GM12874 (cell line): ENCODE results near the gene HIVEP3.

Source experiments
- CTCF ChIP-seq: IDR thresholded peaks from 2 replicates; pipeline ENCODE4 v1.5.1; 2011; ENCODE audit warnings: low read depth, mild to moderate bottlenecking, control low read depth, low read length, moderate library complexity; ENCODE audit not compliant: insufficient read depth

The HIVEP3 gene

GRCh38 chr1:41586230-41586629 lies 332.5 kb downstream of the HIVEP3 start:
- TF ChIP-seq CTCF = no peak

GRCh38 chr1:41583658-41584547 lies 334.8 kb downstream of the HIVEP3 start:
- 0 out of 2 replicates have a peak, but pooled peaks have one; percentile 10 for TF ChIP-seq CTCF

- TF ChIP-seq CTCF = no peak
Observed at GRCh38 chr1:41582851-41583657, 335.7 kb downstream of the HIVEP3 start.

- TF ChIP-seq CTCF = no peak
Observed at GRCh38 chr1:41582351-41582750, 336.4 kb downstream of the HIVEP3 start.

- no peak for TF ChIP-seq CTCF
Observed at GRCh38 chr1:41582004-41582325, 336.8 kb downstream of the HIVEP3 start.

GRCh38 chr1:41581216-41582003 lies 337.3 kb downstream of the HIVEP3 start:
- TF ChIP-seq CTCF = no peak

- no peak for TF ChIP-seq CTCF
Observed at GRCh38 chr1:41580520-41581172, 338.1 kb downstream of the HIVEP3 start.
